ENCODE measurements around the gene OXA1L. TPM values are rescaled to one million over a fixed set of nuclear protein-coding genes. Genes with fewer than 3 reads are reported as not detected.
"Not testable (repeated sequence)": the region's sequence is repeated elsewhere in the genome, so short reads cannot be mapped to it uniquely, and the experiment has no call there.

OXA1L gene
- polyA plus RNA-seq, 3 donors from 2014 or later = 27.9 to 48.5 (median 44.0) TPM

GRCh38 chr14:22794551-22794951 lies 28.1 kb downstream of the OXA1L start:
- Mint-ChIP-seq H3K36me3 (no peaks in the 10 kb centered on the region), H3K27me3 (ENCODE audit: low read depth in 3 of 3) (peaks cover 4 to 7% (median 5%) of the 10 kb centered on the region in 3 donors), H3K9me3 (no peaks in the 10 kb centered on the region), H3K27ac (no peak overlapping the region), H3K4me3 (no peak overlapping the region), H3K4me1 (no peaks in the 10 kb centered on the region)
- no peak for DNase-seq

GRCh38 chr14:22796087-22796707 lies 29.7 kb downstream of the OXA1L start:
- no peaks in the 10 kb centered on the region for H3K4me1 Mint-ChIP-seq
- H3K4me3 Mint-ChIP-seq = no peak overlapping the region
- H3K27me3 Mint-ChIP-seq (ENCODE audit: low read depth in 3 of 3) = peaks cover 5 to 7% (median 5%) of the 10 kb centered on the region in 3 donors
- H3K36me3 Mint-ChIP-seq = no peaks in the 10 kb centered on the region
- no peak for DNase-seq
- H3K9me3 Mint-ChIP-seq = no peaks in the 10 kb centered on the region
- no peak overlapping the region for H3K27ac Mint-ChIP-seq

GRCh38 chr14:22797017-22797917 lies 30.8 kb downstream of the OXA1L start:
- Mint-ChIP-seq H3K36me3 (no peaks in the 10 kb centered on the region), H3K27me3 (ENCODE audit: low read depth in 3 of 3) (peaks cover 5 to 7% (median 6%) of the 10 kb centered on the region in 3 donors), H3K27ac (no peak overlapping the region)

GRCh38 chr14:22798528-22798927 lies 32.0 kb downstream of the OXA1L start:
- DNase-seq = no peak
- H3K4me3 Mint-ChIP-seq = no peak overlapping the region
- no peaks in the 10 kb centered on the region for H3K9me3 Mint-ChIP-seq
- no peaks in the 10 kb centered on the region for H3K36me3 Mint-ChIP-seq
- H3K27me3 Mint-ChIP-seq (ENCODE audit: low read depth in 3 of 3) = peaks cover 6 to 7% (median 6%) of the 10 kb centered on the region in 3 donors
- H3K4me1 Mint-ChIP-seq = no peaks in the 10 kb centered on the region
- H3K27ac Mint-ChIP-seq = no peak overlapping the region

More at GRCh38 chr14:22797017-22797917, 30.8 kb downstream of the OXA1L start:
- H3K4me3 Mint-ChIP-seq = no peak overlapping the region
- DNase-seq = no peak
- H3K4me1 Mint-ChIP-seq = no peaks in the 10 kb centered on the region
- no peaks in the 10 kb centered on the region for H3K9me3 Mint-ChIP-seq

GRCh38 chr14:22800346-22800745 lies 33.9 kb downstream of the OXA1L start:
- peaks cover 6 to 14% (median 9%) of the 10 kb centered on the region in 3 donors for H3K27me3 Mint-ChIP-seq (ENCODE audit: low read depth in 3 of 3)
- no peak for DNase-seq
- no peak overlapping the region for H3K27ac Mint-ChIP-seq
- H3K4me1 Mint-ChIP-seq = no peaks in the 10 kb centered on the region
- no peaks in the 10 kb centered on the region for H3K36me3 Mint-ChIP-seq
- H3K9me3 Mint-ChIP-seq = no peaks in the 10 kb centered on the region
- no peak overlapping the region for H3K4me3 Mint-ChIP-seq

- H3K27me3 Mint-ChIP-seq (ENCODE audit: low read depth in 3 of 3) = peaks cover 5 to 14% (median 12%) of the 10 kb centered on the region in 3 donors
- DNase-seq = no peak
- H3K9me3 Mint-ChIP-seq = no peaks in the 10 kb centered on the region
- H3K4me1 Mint-ChIP-seq = no peaks in the 10 kb centered on the region
- no peak overlapping the region for H3K4me3 Mint-ChIP-seq
- no peak overlapping the region for H3K27ac Mint-ChIP-seq
- no peaks in the 10 kb centered on the region for H3K36me3 Mint-ChIP-seq
Observed at GRCh38 chr14:22801716-22802115, 35.2 kb downstream of the OXA1L start.

GRCh38 chr14:22802860-22803686 lies 36.6 kb downstream of the OXA1L start:
- Mint-ChIP-seq H3K4me3 (no peak overlapping the region), H3K27ac (no peak overlapping the region), H3K27me3 (ENCODE audit: low read depth in 3 of 3) (peaks cover 7 to 14% (median 14%) of the 10 kb centered on the region in 3 donors), H3K4me1 (no peaks in the 10 kb centered on the region), H3K9me3 (no peaks in the 10 kb centered on the region), H3K36me3 (no peaks in the 10 kb centered on the region)
- DNase-seq = no peak

GRCh38 chr14:22803687-22803974 lies 37.1 kb downstream of the OXA1L start:
- no peaks in the 10 kb centered on the region for H3K36me3 Mint-ChIP-seq
- H3K27ac Mint-ChIP-seq = no peak overlapping the region
- no peak overlapping the region for H3K4me3 Mint-ChIP-seq
- H3K4me1 Mint-ChIP-seq = no peaks in the 10 kb centered on the region
- peaks cover 7 to 16% (median 12%) of the 10 kb centered on the region in 3 donors for H3K27me3 Mint-ChIP-seq (ENCODE audit: low read depth in 3 of 3)
- H3K9me3 Mint-ChIP-seq = no peaks in the 10 kb centered on the region
- DNase-seq = no peak

- H3K9me3 Mint-ChIP-seq, H3K27ac Mint-ChIP-seq, H3K36me3 Mint-ChIP-seq, H3K4me3 Mint-ChIP-seq, H3K4me1 Mint-ChIP-seq, DNase-seq: not testable (repeated sequence)
- peaks cover 11 to 14% (median 12%) of the 10 kb centered on the region in 3 donors for H3K27me3 Mint-ChIP-seq (ENCODE audit: low read depth in 3 of 3)
Observed at GRCh38 chr14:22805235-22805634, 38.7 kb downstream of the OXA1L start.

GRCh38 chr14:22807432-22808087 lies 41.1 kb downstream of the OXA1L start:
- Mint-ChIP-seq H3K4me3 (no peak overlapping the region), H3K4me1 (no peaks in the 10 kb centered on the region), H3K27ac (no peak overlapping the region), H3K27me3 (ENCODE audit: low read depth in 3 of 3) (peaks cover 7 to 14% (median 9%) of the 10 kb centered on the region in 3 donors), H3K36me3 (no peaks in the 10 kb centered on the region), H3K9me3 (no peaks in the 10 kb centered on the region)
- DNase-seq = no peak

- H3K4me1 Mint-ChIP-seq = no peaks in the 10 kb centered on the region
- no peaks in the 10 kb centered on the region for H3K9me3 Mint-ChIP-seq
- peaks cover 7 to 14% (median 9%) of the 10 kb centered on the region in 3 donors for H3K27me3 Mint-ChIP-seq (ENCODE audit: low read depth in 3 of 3)
- no peak for DNase-seq
- H3K4me3 Mint-ChIP-seq = no peak overlapping the region
- no peaks in the 10 kb centered on the region for H3K36me3 Mint-ChIP-seq
- H3K27ac Mint-ChIP-seq = no peak overlapping the region
Observed at GRCh38 chr14:22808388-22809209, 42.1 kb downstream of the OXA1L start.

GRCh38 chr14:22811722-22812121 lies 45.2 kb downstream of the OXA1L start:
- no peak overlapping the region for H3K4me3 Mint-ChIP-seq
- H3K9me3 Mint-ChIP-seq = peaks cover 0 to 1% (median 0%) of the 10 kb centered on the region in 6 donors
- no peaks in the 10 kb centered on the region for H3K36me3 Mint-ChIP-seq
- no peak for DNase-seq
- no peaks in the 10 kb centered on the region for H3K4me1 Mint-ChIP-seq
- H3K27me3 Mint-ChIP-seq (ENCODE audit: low read depth in 3 of 3) = peaks cover 0 to 18% (median 7%) of the 10 kb centered on the region in 3 donors
- no peak overlapping the region for H3K27ac Mint-ChIP-seq

- peaks cover 0 to 1% (median 0%) of the 10 kb centered on the region in 6 donors for H3K9me3 Mint-ChIP-seq
- H3K4me3 Mint-ChIP-seq = no peak overlapping the region
- no peak for DNase-seq
- H3K27me3 Mint-ChIP-seq (ENCODE audit: low read depth in 3 of 3) = peaks cover 0 to 15% (median 5%) of the 10 kb centered on the region in 3 donors
- no peak overlapping the region for H3K27ac Mint-ChIP-seq
- H3K4me1 Mint-ChIP-seq = no peaks in the 10 kb centered on the region
- H3K36me3 Mint-ChIP-seq = no peaks in the 10 kb centered on the region
Observed at GRCh38 chr14:22812744-22813143, 46.3 kb downstream of the OXA1L start.

All from immature natural killer cell (primary cell).